GM13976 (cell line): ENCODE data around the gene GPC6.

Experiments used
- DNase-seq: peaks from one replicate; pipeline ENCODE4 v3.0.0; 2012; ENCODE audit warnings: low spot score
- CTCF ChIP-seq: IDR thresholded peaks from 2 replicates; pipeline ENCODE4 v1.5.1; 2012; ENCODE audit warnings: borderline replicate concordance, mild to moderate bottlenecking; ENCODE audit not compliant: insufficient read depth; ENCODE audit errors: extremely low read depth, missing control alignments, control extremely low read depth
- in situ Hi-C: fragments of 300-500 bp; cut with MboI; formaldehyde crosslinking; loops from one replicate; pipeline ENCODE4 v1.12.0; 2022; ENCODE audit warnings: low sequenced_read_pairs, mixed read lengths, inconsistent platforms; ENCODE audit not compliant: unreplicated experiment

The GPC6 gene

GRCh38 chr13:93775507-93776108, 549.0 kb downstream of the GPC6 start:
- in situ Hi-C loops = no loop called here
- no peak for TF ChIP-seq CTCF
- DNase-seq = no peak

- DNase-seq = no peak
- in situ Hi-C loops = no loop called here
- no peak for TF ChIP-seq CTCF
These were observed 550.3 kb downstream of the GPC6 start for GRCh38 chr13:93776936-93777335.

GRCh38 chr13:93777504-93777903, 550.9 kb downstream of the GPC6 start:
- no peak for TF ChIP-seq CTCF
- in situ Hi-C loops = no loop called here

GRCh38 chr13:93778548-93778947, 551.9 kb downstream of the GPC6 start:
- no peak for TF ChIP-seq CTCF
- in situ Hi-C loops = no loop called here
- no peak for DNase-seq

More at GRCh38 chr13:93777504-93777903, 550.9 kb downstream of the GPC6 start:
- DNase-seq = no peak

GRCh38 chr13:93784191-93784590, 557.6 kb downstream of the GPC6 start:
- in situ Hi-C loops = no loop called here
- no peak for DNase-seq
- no peak for TF ChIP-seq CTCF

GRCh38 chr13:93786846-93787489, 560.4 kb downstream of the GPC6 start:
- in situ Hi-C loops = no loop called here
- TF ChIP-seq CTCF = no peak
- no peak for DNase-seq
